HG02852 (cell line): ENCODE results near the gene SKI.

ENCODE experiments used
- ATAC-seq: cut with Tn5 transposase; IDR thresholded peaks from one replicate; pipeline ENCODE4 v1.9.1; 2021; ENCODE audit warnings: mild to moderate bottlenecking, moderate library complexity; ENCODE audit not compliant: unreplicated experiment

SKI gene

DNA sequence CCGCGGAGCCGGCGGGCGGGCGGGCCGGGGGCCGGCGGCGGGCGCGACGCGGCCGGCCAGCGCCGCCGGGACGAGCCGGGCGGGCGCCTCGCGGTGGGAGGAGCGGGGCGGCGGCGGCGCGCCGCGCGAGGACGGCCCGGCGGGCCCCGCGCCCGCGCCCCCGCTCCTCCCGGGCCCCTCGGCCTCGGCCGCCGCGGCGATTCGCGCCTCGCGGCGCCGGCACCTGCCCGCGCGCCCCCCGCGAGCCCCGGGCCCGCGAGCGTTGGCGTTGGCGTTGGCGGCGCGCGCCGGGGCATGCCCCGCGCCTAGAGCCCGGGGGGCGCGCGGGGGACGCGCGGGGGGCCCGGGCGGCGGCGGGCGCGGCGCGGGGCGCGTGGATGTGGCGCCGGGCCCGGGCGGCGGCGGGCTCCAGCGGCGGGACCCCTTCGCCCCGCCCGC, at the start of gene SKI:
Gene SKI (plus strand): TSS at position 163 of the 438 bp plus-strand sequence. CDS start 448 bp downstream, outside the sequence.
- no peak for ATAC-seq

DNA sequence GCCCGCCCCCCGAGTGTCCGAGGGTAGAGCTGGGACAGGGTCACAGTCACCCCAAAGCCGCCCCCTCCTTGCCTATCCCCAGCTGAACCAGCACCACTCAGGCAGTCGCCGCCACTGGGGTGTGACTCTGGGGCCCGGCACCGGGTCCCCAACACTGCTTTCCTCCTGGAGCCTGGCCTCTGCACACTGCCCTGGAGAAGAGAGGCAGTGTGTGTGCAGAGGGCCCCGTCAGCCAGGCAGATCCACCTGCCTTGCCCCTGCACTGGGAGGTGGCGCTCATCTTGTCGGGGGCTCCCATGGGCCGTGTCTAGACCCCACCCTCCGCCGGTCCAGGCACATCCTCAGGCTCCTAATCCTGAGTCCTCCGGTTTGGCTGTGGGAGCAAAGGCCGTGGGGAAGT, 49.2 kb upstream of the SKI start:
- ATAC-seq = no peak

DNA sequence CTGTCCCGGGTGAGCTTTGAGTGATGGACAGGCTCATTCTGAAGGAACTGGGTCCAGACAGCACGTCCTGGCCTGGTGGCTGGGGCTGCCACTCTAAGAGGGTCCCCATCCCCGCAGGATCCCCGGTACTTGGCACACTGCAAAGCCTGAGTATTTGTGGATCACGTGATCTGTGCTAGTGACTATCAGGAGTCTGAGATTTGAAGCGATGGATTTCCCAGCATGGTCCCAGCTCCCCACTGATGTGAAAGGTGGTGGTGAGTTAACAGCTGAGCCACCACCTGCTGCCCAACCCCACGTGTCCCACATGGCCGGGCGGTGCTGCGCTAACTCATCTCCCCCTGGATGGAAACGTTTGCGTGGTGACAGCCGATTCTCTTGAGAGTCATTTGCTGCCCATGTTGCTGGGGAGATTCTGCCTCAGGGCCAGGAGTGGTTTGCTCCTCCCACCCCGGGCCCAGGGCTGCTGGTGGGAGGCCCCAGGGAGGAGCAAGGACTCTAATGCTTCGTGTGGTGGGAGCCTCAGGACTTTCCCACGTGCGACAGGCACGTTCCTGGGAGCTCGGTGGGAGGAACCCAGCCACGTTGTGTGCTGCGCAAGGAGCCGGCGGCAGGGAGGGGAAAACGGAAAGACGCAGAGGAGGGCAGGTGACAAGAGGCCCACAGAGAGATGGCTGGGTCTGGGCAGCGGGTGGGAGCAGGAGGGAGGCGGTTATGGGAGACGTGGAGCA, 48.7 kb upstream of the SKI start:
- ATAC-seq = no peak

DNA sequence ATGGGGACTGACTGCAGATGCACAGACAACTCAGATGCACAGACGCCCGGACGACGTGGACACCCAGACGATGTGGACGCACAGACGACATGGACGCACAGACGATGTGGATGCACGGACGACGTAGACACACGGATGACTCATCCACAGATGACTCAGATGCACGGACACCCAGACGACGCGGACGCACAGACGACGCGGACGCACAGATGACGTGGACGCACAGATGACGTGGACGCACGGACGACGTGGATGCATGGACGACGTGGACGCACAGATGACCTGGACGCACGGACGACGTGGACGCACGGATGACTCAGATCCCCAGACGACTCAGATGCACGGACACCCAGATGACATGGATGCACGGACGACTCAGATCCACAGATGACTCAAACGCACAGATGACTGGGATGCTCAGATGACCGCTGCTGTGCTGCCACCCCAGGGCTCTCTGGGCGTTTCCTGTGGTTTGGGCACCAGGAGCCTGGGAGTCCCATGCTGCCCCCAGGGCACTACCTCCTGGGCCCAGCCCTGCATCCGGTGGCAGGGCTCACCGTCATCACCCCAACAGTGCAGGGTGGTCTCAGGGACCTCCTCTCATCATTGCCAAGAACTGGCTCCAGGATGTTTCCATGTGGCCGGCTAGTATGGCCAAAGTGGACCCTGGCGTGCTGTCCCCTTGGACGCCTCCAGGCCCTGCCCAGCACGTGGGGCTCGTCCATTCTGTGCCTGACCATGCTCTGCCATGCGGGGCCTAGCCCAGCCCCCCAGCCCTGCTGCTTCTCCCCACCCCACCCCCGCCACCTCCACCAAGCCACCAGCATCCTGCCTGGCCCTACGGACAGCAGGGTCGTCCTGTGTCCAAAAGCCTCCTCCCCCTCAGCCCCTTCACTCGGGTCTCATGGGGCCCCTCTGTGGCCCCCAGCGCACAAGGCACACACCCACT, 47.5 kb upstream of the SKI start:
- ATAC-seq = no peak

DNA sequence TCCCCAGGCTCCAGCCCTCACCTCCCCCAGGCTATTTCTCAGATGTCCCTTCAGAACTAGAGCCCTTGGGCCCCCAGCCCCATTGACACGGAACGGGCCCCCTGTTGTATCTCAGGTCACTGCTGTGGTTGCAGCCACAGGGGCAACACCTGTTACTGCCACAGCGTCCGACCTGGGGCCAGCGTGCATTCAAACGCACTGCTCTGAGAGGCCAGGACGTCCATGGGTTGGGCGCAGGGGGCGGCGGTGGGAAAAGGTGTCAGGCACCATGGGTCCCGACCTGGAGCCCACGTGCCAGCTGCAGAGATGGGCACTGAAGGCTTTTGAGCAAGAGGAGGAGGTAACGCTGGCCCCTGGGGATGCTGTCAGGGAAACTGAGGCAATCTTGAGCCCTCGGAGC, 46.8 kb upstream of the SKI start:
- ATAC-seq = no peak

DNA sequence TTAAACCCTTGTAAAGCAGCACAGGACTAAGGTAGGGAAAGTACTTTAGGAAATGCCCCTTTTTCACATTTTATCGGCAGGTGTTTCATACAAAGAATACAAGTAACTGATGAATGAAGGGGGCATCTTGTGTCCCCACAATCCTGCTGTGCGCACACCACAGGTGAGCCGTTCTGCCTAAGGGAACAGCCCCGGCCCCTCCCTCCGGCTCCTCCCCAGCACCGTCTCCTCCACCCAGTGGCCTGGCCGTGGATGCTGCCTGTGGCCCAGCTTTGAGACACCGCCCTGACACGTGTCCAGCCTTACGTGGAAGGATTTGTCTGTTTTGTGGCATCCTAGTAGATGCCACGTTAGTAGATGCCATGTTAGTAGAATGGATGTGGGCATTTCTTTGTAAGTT, 46.4 kb upstream of the SKI start:
- no peak for ATAC-seq

DNA sequence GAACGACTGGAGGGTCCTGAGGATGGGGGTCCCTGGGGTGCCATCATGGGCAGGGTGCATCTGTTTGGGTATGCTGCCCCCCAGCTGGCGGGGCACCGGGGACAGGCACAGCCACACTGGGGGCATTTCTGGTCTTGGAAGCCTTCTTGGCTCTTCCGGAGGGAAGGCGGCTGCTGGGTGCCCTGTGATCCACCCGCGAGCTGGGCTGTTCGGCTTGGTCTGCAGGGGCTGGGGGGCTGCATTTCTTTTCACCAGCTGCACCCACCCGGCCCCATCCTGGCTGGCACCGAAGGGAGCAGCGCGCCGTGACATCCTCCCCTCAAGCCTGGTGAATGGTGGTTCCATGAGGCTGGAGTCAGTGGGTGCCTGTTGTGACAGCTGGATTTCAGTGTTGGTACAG, 45.7 kb upstream of the SKI start:
- ATAC-seq = no peak

DNA sequence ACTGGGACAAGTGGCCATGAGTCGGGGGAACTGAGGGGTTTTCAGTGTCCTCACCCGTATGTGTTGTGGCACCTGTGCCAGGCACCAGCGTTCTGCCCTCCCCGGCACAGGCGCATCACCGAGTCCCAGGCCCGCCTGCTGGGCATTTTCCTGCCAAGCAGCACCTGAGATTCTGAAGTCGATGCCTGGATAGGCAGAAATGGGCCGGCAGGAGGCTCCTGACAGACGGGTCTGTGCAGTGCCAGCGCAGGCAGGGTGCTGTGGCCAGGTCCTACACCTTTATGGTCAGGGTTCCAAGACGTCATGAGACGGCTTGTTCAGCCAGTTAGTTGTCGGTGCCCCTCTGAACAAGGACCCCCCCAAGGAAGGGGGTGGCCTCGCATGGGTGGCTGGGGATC, 44.2 kb upstream of the SKI start:
- ATAC-seq = no peak

DNA sequence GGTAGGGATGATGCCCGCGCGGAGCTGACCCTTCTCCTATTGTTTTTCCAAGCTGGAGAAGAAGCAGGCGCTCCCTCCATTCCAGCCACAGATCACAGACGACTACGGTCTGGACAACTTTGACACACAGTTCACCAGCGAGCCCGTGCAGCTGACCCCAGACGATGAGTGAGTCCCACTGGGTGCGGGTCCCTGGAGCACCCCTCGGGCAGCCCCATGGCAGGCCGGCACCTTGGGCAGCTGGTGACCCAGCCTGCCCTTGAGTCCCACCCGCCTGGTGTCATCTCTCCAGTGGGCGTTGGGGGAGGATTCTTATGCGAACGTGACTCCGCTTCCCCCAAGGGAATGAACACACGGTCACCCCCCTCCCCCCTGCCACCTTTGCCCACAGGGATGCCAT, 43.6 kb upstream of the SKI start:
- no peak for ATAC-seq

DNA sequence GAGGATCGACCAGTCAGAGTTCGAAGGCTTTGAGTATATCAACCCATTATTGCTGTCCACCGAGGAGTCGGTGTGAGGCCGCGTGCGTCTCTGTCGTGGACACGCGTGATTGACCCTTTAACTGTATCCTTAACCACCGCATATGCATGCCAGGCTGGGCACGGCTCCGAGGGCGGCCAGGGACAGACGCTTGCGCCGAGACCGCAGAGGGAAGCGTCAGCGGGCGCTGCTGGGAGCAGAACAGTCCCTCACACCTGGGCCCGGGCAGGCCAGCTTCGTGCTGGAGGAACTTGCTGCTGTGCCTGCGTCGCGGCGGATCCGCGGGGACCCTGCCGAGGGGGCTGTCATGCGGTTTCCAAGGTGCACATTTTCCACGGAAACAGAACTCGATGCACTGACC, 43.2 kb upstream of the SKI start:
- ATAC-seq = no peak

DNA sequence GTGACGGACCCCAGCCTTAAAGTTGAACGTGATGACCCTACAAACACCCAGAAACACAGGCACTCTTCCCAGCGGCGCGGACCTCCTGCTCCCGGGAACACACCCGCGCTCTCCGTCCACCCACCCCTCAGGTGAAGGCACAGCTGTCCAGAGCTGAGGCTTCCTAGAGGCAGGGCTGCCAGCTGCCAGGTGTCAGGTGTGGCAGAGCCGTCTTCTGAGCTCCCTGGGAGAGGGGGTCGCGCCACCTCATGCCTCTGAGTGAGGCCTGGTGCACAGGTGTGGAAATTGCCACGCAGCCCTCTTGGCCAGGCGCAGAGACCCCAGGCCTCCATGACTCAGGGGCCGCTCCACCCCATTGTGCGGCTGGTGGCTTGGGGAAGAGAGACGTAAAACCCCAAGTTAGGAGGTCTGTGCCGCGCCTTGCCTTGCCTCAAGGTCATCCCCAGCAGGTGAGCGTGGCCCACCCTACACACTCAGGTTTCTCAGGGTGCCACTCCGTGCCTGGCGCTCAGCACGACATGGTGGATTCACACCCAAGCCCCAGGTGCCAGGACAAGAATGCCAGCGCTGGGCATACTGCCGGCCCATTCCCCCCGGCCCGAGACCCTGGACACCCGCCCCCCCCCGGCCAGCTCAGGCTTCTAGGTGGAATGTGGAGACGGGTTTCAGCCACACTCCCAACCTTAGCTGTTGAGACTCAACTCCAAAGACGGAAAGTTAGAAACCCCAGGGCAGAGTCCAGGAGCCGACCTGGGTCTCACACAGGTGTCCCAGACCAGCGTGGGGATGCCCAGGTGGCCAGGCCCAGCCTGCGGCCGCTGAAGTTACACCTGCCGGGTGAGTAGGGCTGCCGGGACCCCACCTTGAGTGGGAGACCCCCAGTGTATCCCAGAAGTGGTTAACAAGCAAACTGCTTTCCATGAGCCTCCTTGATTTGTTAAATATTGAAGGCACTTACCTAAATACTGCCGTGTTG, 42.0 kb upstream of the SKI start:
- ATAC-seq = no peak

DNA sequence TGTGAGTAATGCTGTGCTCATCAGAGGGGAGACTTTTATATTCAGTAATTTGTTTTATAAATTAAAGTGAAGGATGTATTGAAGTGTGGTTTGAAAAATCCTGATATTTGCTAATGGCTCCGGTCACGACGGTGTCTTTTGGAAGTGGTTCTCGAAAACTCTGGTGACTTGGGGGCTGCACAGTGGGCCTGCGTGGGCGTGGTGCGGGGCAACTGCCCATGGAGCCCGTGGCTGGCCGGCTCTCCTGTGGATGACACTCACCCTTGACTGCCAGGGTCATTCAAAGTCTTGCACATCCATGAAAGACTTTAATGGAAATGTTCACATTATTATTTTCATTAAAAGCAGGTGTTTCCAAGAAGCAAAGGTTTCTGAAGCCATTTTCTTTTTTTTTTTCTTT, 41.2 kb upstream of the SKI start:
- ATAC-seq = no peak

DNA sequence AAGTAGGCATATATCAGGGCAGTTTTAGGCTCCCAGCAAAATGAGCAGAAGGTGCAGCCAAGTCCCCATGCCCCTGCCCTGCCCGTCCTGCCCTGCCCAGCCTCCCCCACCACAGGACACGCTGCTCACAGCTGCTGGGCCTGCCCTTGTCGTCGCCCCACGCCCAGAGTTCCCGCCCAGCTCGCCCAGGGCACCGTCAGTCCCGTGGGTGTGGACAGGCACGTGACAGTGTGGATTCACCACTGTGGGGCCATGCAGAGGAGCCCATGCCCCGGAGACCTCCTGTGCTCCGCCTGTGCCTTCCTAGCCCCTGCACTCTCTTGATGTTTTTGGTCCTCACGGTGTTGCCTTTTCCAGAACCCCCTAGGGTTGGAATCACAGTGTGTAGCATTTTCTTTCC, 40.5 kb upstream of the SKI start:
- ATAC-seq = no peak

DNA sequence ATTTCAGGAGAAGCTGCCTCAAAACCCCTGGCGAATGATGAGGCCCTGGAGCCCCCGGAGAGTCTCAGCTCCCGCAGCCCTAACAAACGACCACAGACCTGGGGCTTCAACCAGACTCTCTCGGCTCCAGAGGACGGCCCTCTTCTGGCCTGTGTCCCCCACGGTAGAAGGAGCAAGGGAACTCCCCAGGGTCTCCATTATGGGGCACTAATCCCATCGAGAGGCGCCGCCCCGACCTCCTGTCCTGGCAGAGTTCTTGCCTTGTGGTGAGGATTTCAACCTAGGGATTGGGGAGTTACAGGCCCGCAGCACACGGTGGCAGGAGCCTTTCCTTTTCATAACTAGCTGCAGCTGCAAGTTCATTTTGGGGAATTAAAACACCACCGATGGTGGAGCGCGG, 39.8 kb upstream of the SKI start:
- no peak for ATAC-seq

DNA sequence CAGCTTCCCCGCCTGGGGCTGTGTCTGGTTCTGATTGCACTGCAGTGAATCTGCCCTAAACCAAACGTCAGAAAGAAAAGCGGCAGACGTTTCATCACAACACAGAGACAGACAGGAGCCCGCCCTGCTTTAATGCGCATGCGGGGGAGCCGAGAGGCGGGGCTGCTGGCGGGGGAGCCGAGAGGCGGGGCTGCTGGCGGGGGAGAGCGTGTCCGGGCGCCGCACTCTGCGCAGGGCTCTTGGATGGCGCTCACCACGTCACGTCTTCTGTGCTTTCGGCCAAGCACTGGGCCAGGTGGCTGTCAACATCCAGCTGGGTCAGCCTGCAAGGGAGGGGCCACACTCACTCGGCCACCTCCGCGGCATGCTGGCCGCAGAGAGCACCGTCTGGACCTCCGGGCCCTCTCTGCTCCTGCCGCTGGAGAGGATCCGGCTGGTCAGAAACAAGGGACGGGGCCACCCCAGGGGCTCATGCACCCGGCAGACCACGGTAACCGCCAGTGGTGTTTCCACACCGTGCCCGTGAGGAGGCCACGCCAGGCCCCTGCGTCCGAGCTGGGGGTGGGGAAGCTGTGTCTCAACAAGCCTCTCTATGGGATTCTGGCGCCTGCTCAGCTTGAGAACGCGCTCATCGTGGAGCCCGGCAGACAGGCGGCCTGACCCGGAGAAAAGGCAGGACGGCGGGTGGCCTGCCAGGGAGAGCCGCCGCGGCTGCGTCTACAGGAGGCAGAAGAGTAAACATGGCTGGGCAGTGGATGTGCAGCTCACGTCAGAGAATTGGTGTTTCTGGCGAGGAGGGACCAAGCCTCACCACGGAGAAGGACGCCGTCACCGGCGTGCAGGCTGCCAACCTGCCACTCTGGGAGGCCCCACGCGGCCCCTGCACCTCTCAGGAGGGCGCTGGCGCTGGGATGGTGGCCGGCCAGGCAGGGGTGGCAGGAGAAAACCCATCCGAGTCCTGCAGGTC, 38.4 kb upstream of the SKI start:
- ATAC-seq = peak; percentile 66

DNA sequence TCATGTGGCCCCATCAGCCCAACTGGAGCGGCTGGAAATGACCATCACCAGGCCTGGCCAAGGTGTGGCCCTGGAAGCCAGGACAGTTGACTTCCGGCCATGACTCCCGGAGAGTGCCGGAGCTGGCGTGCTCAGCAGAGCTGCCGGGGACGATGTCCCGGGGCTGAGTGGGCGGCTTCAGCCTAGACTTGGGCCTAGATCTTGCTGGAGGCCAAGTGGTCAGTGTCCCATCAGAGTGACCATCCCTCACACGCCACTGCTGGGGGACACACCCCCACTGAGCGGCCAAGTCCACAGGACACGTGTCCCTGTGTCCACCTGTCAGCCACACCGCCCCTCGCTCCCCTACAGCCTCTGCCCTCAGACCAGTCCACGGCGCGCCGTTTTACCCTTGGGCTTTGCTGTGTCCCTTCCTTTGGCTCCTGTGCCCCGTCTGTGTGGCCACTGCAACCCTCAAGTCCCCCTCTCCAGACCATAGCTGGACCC, 37.6 kb upstream of the SKI start:
- ATAC-seq = no peak

DNA sequence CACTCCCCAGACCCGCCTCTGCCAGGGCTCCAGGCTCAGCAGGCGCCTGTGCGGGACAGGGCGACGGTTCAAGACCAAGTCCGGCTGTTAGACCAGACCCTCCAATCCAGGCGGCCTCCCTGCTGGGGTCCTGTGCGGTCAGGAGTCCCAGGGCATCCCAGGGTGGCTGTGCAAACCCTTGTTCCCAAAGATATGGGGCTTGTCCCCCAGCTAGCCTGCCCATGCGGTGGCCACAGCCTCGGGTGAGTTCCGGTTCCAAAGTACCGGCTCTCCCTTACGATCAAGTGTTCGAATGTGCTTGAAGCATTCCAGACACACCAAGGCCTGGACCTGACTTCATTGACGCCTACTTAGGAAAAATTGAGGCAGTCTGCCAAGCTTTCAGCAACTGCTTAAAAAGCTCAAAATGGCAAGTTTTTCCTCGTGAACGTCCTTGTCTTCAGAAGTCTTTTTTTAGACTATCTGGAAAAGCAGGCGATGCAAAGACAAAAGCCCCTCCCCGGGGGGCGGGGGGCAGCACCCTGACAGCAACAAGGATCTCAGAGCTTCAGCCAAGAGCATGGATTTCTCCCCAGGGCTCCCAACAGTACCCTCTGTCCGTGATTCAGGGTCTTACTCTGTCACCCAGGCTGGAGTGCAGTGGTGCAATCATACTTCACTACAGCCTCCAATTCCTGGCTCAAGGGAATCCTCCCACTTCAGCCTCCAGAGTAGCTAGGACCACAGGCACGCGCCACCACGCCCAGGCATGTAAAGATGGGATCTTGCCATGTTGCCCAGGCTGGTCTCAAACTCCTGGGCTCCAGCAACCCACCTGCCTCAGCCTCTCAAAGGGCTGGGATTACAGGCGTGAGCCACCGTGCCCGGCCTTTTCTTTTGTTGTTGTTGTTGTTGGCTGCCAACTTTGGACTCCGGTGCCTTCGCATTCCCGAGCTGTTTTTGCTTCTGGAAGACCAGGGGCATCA, 35.8 kb upstream of the SKI start:
- no peak for ATAC-seq

DNA sequence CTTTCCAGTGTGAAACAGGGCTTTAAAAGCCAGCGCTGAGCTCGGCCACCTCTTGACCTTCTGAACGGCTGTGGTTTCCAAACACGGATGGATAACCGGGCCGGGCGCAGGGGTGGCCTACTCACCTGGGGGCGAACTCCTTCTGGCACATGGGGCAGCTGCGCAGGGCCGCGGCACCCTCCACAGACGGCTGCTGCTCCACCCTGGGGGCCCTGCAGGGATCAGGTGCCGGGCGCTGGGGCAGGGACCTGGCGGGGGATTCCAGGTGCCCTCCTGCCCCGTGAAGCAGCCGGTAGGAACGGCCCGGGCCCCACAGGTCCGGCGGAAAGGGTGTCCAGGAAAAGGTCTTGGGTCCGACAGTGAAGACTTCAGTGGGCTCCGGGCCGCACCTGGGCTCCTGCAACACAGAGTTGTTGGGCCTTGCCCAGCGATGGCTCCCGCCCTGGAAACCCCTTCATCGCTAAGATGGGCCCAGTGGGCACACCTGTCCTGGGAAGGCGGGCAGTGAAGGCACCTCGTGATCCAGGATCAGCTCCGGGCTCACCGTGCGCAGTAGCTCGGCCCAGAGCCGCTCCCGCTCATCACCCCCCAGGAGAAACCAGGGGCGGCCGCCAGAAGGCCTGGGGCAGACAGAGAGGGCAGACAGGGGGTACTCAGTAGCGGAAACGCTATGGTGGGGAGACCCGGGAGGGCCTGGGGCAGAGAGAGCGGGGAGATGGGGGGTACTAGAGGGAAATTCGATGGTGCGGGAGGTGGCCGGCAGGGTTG, 34.4 kb upstream of the SKI start:
- ATAC-seq = no peak
